ENCODE measurements around the gene HAND2. TPM values are rescaled to one million over a fixed set of nuclear protein-coding genes. Genes with fewer than 3 reads are reported as not detected.

HAND2 gene
- total RNA-seq, 4 donors from 2014 or later: 0.25 to 11.0 (median 4.1) TPM

- WGBS, 2 donors: 45 to 62% methylated on average over 3 of the region's 3 CpGs
- DNase-seq (ENCODE audit: low spot score in 2 of 2): no peak
- intact Hi-C loops (cut with DNase I; ENCODE audit: low total_unique reads): loop anchor here (5.0 kb wide), 1 partner anchor 68 kb away; no protein-coding TSS in a partner anchor
- TF ChIP-seq POLR2A (IDR thresholded peaks at IDR 0.05): no peak
- no peak for TF ChIP-seq CTCF (IDR thresholded peaks at IDR 0.05)
- H3K4me3 ChIP-seq (ENCODE audit: low read depth, poor library complexity, severe bottlenecking): no peak overlapping the region
These were observed 39.8 kb downstream of the HAND2 start for GRCh38 chr4:173490256-173490655.

GRCh38 chr4:173489514-173489913, 40.5 kb downstream of the HAND2 start:
- no peak for DNase-seq (ENCODE audit: low spot score in 2 of 2)
- intact Hi-C loops (cut with DNase I; ENCODE audit: low total_unique reads): no loop called here

GRCh38 chr4:173488656-173489055, 41.4 kb downstream of the HAND2 start:
- TF ChIP-seq CTCF (IDR thresholded peaks at IDR 0.05) (no peak), POLR2A (IDR thresholded peaks at IDR 0.05) (no peak)
- 20 to 28% methylated on average over 1 of the region's 1 CpG for WGBS, 2 donors
- H3K4me3 ChIP-seq (ENCODE audit: low read depth, poor library complexity, severe bottlenecking): no peak overlapping the region
- intact Hi-C loops (cut with DNase I; ENCODE audit: low total_unique reads): no loop called here
- no peak for DNase-seq (ENCODE audit: low spot score in 2 of 2)

More at GRCh38 chr4:173489514-173489913, 40.5 kb downstream of the HAND2 start:
- no peak for TF ChIP-seq POLR2A (IDR thresholded peaks at IDR 0.05)
- TF ChIP-seq CTCF (IDR thresholded peaks at IDR 0.05): no peak
- no peak overlapping the region for H3K4me3 ChIP-seq (ENCODE audit: low read depth, poor library complexity, severe bottlenecking)

GRCh38 chr4:173488074-173488473, 42.0 kb downstream of the HAND2 start:
- TF ChIP-seq CTCF (IDR thresholded peaks at IDR 0.05) (no peak), POLR2A (IDR thresholded peaks at IDR 0.05) (no peak)
- no peak overlapping the region for H3K4me3 ChIP-seq (ENCODE audit: low read depth, poor library complexity, severe bottlenecking)
- intact Hi-C loops (cut with DNase I; ENCODE audit: low total_unique reads): no loop called here
- 88 to 91% methylated on average over 1 of the region's 1 CpG for WGBS, 2 donors
- DNase-seq (ENCODE audit: low spot score in 2 of 2): no peak

GRCh38 chr4:173486714-173487392, 43.2 kb downstream of the HAND2 start:
- 61 to 66% methylated on average over 1 of the region's 1 CpG for WGBS, 2 donors
- TF ChIP-seq CTCF (IDR thresholded peaks at IDR 0.05) (no peak), POLR2A (IDR thresholded peaks at IDR 0.05) (no peak)
- H3K4me3 ChIP-seq (ENCODE audit: low read depth, poor library complexity, severe bottlenecking): no peak overlapping the region
- intact Hi-C loops (cut with DNase I; ENCODE audit: low total_unique reads): no loop called here
- DNase-seq (ENCODE audit: low spot score in 2 of 2): no peak

- DNase-seq (ENCODE audit: low spot score in 2 of 2): no peak
- WGBS, 2 donors: 69 to 71% methylated on average over 1 of the region's 1 CpG
- H3K4me3 ChIP-seq (ENCODE audit: low read depth, poor library complexity, severe bottlenecking): no peak overlapping the region
- intact Hi-C loops (cut with DNase I; ENCODE audit: low total_unique reads): no loop called here
- TF ChIP-seq POLR2A (IDR thresholded peaks at IDR 0.05) (no peak), CTCF (IDR thresholded peaks at IDR 0.05) (no peak)
These were observed 44.9 kb downstream of the HAND2 start for GRCh38 chr4:173485164-173485563.

Measured in lower leg skin (tissue), 4 donors.